Heart left ventricle (tissue), 13 donors: ENCODE results near the gene ITGB1BP1.

ENCODE experiments used
- POLR2A ChIP-seq, 2 donors: fragments of 450-650 bp; IDR thresholded peaks; one replicate each; pipeline ENCODE4 v1.6.1; 2017; ENCODE audit warnings: antibody characterized with exemption in 2 of 2, mild to moderate bottlenecking in 2 of 2, moderate library complexity in 2 of 2
- TF ChIP-seq, protein P1 (sequence below), 12 donors: fragments of 200-600 bp; sonication (generic) in 4 of 12; IDR thresholded peaks; one replicate each; pipeline versions ENCODE4 v1.5.0 to v1.8.0; 2018 to 2022; ENCODE audit warnings: antibody characterized with exemption in 12 of 12, mild to moderate bottlenecking in 5 of 12
- donor health status: ischemic (EF 13 %, LVEDD 7.1; RV severe dilation, severe dysfunction).
- donor health status: DM: no; HTN: yes; CAD: no.
- donor health status: DM: no; HTN: no; CAD: no.
- donor health status: ischemic (EF 25% LVEDD 6.9; RV normal size, moderate dysfunction).
- donor health status: ischemic (EF 25% LVEDD 5.7; RV mildly dilated, moderate dysfunction).
- donor health status: ischemic (EF 35%, LVEDD 5.7; RV mildly dilated, moderate dysfunction).
- donor health status: nonischemic (EF 11% LVEDD 7.7; RV severe dilation, severe dysfunction).
- donor health status: DM: yes; HTN: yes; CAD: no.
- donor health status: PGD.
- donor health status: ischemic (EF 29% LVEDD 5.4; RV normal size, mild dysfunction).
- donor health status: nonischemic (EF 23%, LVEDD 6.1; RV moderate dilation, normal function).

DNA sequence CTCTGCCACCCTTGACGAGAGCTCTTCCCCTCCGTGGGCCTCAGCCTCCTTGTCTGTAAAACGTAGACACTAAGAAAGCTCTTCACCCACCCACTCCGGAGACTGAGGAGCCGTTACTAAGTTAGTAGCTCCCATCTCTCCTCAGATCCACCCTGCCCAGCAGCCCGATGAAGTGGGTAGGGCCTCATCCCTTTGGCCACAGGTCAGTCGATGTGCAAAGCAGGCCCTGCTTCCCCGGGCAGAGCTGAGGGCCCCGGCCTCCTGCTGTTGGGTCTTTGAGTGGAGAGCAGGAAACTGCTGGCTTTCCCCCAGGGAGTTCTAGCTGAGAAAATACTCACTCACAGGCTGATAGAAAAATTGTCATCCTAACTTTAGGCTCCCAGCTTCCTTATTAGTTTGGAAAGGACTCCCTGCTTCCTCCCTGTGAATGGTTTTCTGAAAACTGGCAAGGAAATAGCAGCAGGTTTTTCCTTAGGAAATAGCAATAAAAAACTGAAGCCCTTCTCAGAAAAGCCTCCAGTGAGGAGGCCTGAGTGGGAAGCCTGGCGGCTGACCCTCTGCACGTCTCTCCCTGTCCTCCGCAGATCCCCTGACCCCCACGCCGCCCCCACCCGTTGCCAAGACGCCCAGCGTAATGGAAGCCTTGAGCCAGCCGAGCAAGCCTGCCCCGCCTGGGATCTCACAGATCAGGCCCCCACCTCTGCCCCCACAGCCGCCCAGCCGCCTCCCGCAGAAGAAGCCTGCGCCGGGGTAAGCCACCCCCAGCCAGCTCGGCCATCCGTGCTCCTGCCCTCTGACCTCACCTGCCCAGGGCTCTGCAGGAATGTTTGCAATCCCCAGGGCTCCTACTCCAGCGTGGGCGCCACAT is 30.2 kb downstream of the ITGB1BP1 start:
- TF ChIP-seq, protein P1, sequence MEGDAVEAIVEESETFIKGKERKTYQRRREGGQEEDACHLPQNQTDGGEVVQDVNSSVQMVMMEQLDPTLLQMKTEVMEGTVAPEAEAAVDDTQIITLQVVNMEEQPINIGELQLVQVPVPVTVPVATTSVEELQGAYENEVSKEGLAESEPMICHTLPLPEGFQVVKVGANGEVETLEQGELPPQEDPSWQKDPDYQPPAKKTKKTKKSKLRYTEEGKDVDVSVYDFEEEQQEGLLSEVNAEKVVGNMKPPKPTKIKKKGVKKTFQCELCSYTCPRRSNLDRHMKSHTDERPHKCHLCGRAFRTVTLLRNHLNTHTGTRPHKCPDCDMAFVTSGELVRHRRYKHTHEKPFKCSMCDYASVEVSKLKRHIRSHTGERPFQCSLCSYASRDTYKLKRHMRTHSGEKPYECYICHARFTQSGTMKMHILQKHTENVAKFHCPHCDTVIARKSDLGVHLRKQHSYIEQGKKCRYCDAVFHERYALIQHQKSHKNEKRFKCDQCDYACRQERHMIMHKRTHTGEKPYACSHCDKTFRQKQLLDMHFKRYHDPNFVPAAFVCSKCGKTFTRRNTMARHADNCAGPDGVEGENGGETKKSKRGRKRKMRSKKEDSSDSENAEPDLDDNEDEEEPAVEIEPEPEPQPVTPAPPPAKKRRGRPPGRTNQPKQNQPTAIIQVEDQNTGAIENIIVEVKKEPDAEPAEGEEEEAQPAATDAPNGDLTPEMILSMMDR (IDR thresholded peaks at IDR 0.05), result no peak
- TF ChIP-seq POLR2A (IDR thresholded peaks at IDR 0.05), result no peak
